ENCODE measurements around the gene NEK3. TPM values are rescaled to one million over a fixed set of nuclear protein-coding genes. Genes with fewer than 3 reads are reported as not detected.

Gene NEK3
- total RNA-seq, 1 experiment from 2014 or later: 13.3 TPM

GRCh38 chr13:52104624-52105023 is 54.8 kb downstream of the NEK3 start:
- no peak overlapping the region for H2BK15ac ChIP-seq (ENCODE audit: low read depth, low read length)
- H3K9ac ChIP-seq (ENCODE audit: extremely low read depth, insufficient read length, low read length): no peak overlapping the region
- Mint-ChIP-seq H3K4me3 (no peak overlapping the region), H3K9me3 (peaks cover 11 to 13% of the 10 kb centered on the region in 2 experiments), H3K27ac (no peak overlapping the region), H3K36me3 (ENCODE audit: insufficient read depth in 1 of 3, low read depth in 3 of 3) (peaks cover 3 to 16% (median 6%) of the 10 kb centered on the region in 3 experiments; a peak in 6 of 7 replicates), H3K27me3 (ENCODE audit: low read depth) (no peaks in the 10 kb centered on the region), H3K4me1 (peaks cover 2 to 7% of the 10 kb centered on the region in 2 experiments; a peak in 3 of 4 replicates)
- no peaks in the 10 kb centered on the region for H3K23me2 ChIP-seq (ENCODE audit: insufficient read length, low read depth, low read length, poor library complexity, severe bottlenecking)
- no peak overlapping the region for H3K4me2 ChIP-seq (ENCODE audit: insufficient read depth, insufficient read length, low read length)
- H4K91ac ChIP-seq (ENCODE audit: insufficient read length, low read depth, low read length): no peak overlapping the region
- H2BK12ac ChIP-seq (ENCODE audit: insufficient read length, low read depth, low read length): no peak overlapping the region
- no peak overlapping the region for H3K23ac ChIP-seq (ENCODE audit: insufficient read length, low read depth, low read length)
- H3K9me3 ChIP-seq (ENCODE audit: control insufficient read depth, low read depth, low read length): no peaks in the 10 kb centered on the region
- H2AK5ac ChIP-seq (ENCODE audit: insufficient read length, low read length): no peak overlapping the region
- H2AFZ ChIP-seq (ENCODE audit: low read length): no peak overlapping the region
- no peak for DNase-seq
- TF ChIP-seq CTCF (conservative IDR thresholded peaks at IDR 0.05): no peak
- H4K8ac ChIP-seq (replicated peaks; ENCODE audit: insufficient read length, low read depth, low read length): no peak overlapping the region
- H3K27me3 ChIP-seq (ENCODE audit: insufficient read depth, low read length): no peaks in the 10 kb centered on the region
- H3K79me1 ChIP-seq (ENCODE audit: insufficient read depth, low read depth, low read length, poor library complexity, severe bottlenecking): no peaks in the 10 kb centered on the region
- H3K56ac ChIP-seq (ENCODE audit: insufficient read length, low read depth, low read length): no peak overlapping the region
- H3K4me1 ChIP-seq (ENCODE audit: insufficient read depth, low read length): no peaks in the 10 kb centered on the region
- no peak overlapping the region for H2BK120ac ChIP-seq (ENCODE audit: low read depth, low read length, poor library complexity, severe bottlenecking)
- H4K20me1 ChIP-seq (ENCODE audit: control insufficient read depth, insufficient read depth, insufficient read length): no peaks in the 10 kb centered on the region
- H3K4ac ChIP-seq (ENCODE audit: low read depth, low read length): no peak overlapping the region
- H3K14ac ChIP-seq (ENCODE audit: insufficient read depth, low read length): no peak overlapping the region
- H3K79me2 ChIP-seq (ENCODE audit: insufficient read depth, low read length): no peaks in the 10 kb centered on the region
- no peak overlapping the region for H3K18ac ChIP-seq (ENCODE audit: insufficient read length, low read depth, low read length)
- H4K5ac ChIP-seq (ENCODE audit: insufficient read length, low read depth, low read length): no peak overlapping the region
- H2BK5ac ChIP-seq (ENCODE audit: insufficient read length, low read length): no peak overlapping the region
- H3K27ac ChIP-seq (ENCODE audit: insufficient read length, low read depth, low read length): no peak overlapping the region
- no CpG with 5 or more reads among the region's 1 CpG for WGBS (ENCODE audit: extremely low coverage, insufficient read length, low lambda C conversion rate)
- no peak overlapping the region for H3T11ph ChIP-seq (ENCODE audit: low read length)
- no peak overlapping the region for H2BK20ac ChIP-seq (ENCODE audit: low read depth, low read length, poor library complexity, severe bottlenecking)
